ENCODE results near the gene JMJD1C.
A peak's percentile ranks its signal among the peaks of the same experiment; 100 is the strongest.
"Not testable (repeated sequence)": the region's sequence is repeated elsewhere in the genome, so short reads cannot be mapped to it uniquely, and the experiment has no call there.

JMJD1C gene

DNA sequence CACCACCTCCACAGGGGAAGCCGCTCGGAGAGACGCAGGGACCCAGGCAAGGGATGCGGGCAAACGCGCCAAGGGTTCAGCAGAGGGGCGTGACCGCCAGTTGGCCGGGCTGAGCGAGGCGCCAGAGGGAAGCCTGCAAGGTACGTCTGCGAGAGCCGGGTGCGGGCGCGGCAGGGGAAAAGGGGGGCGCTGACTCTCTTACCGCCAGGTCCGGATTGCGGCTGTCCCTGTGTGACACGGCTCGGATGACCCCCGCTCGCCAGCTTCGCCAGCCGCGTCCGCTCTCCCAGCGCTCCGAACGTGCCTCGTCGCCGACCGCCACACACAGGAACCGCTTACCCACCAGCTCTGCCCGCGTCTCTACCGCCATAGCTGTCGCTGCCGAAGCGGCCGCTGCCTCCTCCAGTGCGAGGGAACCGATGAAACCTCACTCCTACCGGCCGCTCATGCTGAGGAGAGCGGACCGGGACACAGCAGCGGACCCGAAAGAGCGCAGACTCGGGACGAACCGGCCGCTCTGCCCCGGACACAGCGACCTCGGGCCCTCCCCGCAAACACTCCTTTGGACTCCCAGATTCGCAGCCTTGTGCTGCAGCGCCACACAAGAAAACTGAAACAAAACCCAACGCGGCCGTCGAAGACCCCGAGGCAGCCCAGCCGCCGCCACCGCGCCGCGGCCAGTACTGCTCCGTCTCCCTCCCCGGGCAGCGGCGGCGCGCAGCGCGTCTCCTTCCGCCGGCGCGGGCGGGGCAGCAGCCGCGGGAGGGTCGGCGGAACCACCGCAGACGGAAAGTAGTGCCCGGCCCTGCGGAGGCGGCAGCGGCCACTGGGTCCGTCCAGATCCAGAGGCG lies at the start of gene JMJD1C:
JMJD1C (minus strand) TSS at position 685 of the 851 bp plus-strand sequence; CDS start at position 370, 315 bp downstream.
- peak; percentile 41 for DNase-seq (ENCODE audit: low read depth)

GRCh38 chr10:63515002-63515763 lies 49.4 kb upstream of the JMJD1C start:
- peak; percentile 7 for DNase-seq (ENCODE audit: low read depth)

DNA sequence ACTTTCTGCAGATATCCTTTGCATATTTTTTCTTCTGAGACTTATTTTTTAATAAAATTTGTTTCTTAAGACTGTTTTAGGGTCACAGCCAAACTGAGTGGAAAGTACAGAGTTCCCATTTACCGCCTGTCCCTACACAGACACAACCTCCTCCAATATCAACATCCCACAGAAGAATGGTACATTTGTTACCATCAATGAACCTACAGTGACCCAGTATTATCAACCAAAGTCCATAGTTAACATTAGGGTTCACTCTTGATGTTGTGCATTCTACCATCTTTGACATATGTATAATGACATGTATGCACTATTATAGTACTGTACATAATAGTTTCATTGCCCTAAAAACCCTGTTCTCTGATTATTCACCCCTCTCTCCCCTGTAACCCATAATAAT lies 40.8 kb upstream of the JMJD1C start:
- DNase-seq (ENCODE audit: low read depth), result no peak

GRCh38 chr10:63505562-63505961 lies 39.8 kb upstream of the JMJD1C start:
- no peak for DNase-seq (ENCODE audit: low read depth)

GRCh38 chr10:63504145-63504881 lies 38.5 kb upstream of the JMJD1C start:
- DNase-seq (ENCODE audit: low read depth), result no peak

DNA sequence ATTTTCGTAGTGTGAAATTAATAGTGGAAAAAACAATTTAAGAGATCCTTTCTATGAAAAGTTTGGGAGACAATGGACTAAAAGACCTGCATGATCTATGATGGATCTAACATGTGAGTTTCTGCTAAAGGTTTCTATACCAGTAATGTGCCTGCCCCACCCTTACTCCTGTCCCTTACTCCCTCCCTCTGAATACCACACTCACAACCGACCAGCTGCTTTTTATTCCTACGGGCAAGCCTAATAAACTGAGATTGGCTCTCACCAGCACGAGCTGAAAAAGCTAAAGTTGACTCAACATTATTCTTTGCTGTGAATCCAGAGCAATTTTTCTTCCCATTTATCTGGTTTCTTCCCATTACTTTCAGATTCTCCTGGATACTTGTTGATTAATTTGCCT lies 37.6 kb upstream of the JMJD1C start:
- DNase-seq (ENCODE audit: low read depth), result no peak

DNA sequence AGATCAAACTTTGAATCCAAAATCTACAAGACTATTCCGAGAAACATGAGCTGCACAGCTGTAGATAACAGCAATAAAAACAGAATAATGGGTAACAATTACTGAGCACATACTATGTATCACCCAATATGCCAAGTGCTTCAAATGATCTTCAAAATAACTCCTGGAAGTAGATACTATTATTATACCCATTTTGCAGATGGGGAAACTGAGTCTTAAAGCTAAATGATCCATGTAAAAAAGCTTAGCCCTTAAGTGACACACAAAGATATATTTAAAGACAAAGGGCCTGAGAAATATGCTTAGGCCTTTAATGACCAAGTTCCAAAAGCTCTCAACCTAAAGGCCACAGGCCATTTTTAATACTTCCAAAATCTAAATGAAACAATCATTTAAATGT lies 37.1 kb upstream of the JMJD1C start:
- DNase-seq (ENCODE audit: low read depth), result no peak

GRCh38 chr10:63501954-63502353 lies 36.2 kb upstream of the JMJD1C start:
- no peak for DNase-seq (ENCODE audit: low read depth)

- not testable (repeated sequence) for DNase-seq (ENCODE audit: low read depth)
These were observed 34.8 kb upstream of the JMJD1C start for GRCh38 chr10:63500551-63500950.

- DNase-seq (ENCODE audit: low read depth), result no peak
These were observed 32.9 kb upstream of the JMJD1C start for GRCh38 chr10:63498665-63499064.

DNA sequence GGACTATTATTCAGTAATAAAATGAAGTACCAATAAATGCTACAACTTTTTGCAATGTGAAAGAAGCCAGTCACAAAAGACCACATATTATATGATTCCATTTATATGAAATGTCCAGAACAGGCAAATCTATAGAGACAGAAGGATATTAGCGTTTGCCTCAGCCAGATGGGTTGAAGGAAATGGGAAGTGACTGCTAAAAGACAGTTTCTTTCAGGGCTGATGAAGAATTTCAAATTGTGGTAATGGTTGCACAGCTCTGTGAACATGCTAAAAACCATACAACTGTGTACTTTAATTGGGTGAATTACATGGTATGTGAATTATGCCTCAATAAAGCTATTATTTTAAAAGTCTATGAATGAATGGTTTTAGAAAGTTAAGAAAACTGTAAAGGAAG lies 31.5 kb upstream of the JMJD1C start:
- DNase-seq (ENCODE audit: low read depth), result no peak

- DNase-seq (ENCODE audit: low read depth), result no peak
These were observed 30.8 kb upstream of the JMJD1C start for GRCh38 chr10:63496561-63496960.

- no peak for DNase-seq (ENCODE audit: low read depth)
These were observed 29.2 kb upstream of the JMJD1C start for GRCh38 chr10:63494951-63495350.

GRCh38 chr10:63493004-63493403 lies 27.2 kb upstream of the JMJD1C start:
- DNase-seq (ENCODE audit: low read depth), result no peak

DNA sequence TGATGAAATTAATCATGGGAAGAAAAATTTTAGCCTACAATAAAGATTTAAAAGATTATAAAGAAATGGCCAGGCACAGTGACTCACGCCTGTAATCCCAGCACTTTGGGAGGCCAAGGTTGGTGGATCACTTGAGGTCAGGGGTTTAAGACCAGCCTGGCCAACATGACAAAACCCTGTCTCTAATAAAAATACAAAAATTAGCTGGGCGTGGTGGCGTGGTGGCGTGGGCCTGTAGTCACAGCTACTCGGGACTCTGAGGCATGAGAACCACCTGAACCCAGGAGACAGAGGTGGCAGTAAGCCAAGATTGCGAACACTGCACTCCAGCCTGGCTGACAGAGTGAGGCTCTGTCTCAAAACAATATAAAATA lies 26.5 kb upstream of the JMJD1C start:
- not testable (repeated sequence) for DNase-seq (ENCODE audit: low read depth)

- no peak for DNase-seq (ENCODE audit: low read depth)
These were observed 26.0 kb upstream of the JMJD1C start for GRCh38 chr10:63491588-63492316.

GRCh38 chr10:63489838-63490237 lies 24.1 kb upstream of the JMJD1C start:
- DNase-seq (ENCODE audit: low read depth), result no peak

- DNase-seq (ENCODE audit: low read depth), result no peak
These were observed 22.2 kb upstream of the JMJD1C start for GRCh38 chr10:63487990-63488389.

- no peak for DNase-seq (ENCODE audit: low read depth)
These were observed 18.2 kb upstream of the JMJD1C start for GRCh38 chr10:63483983-63484382.

- no peak for DNase-seq (ENCODE audit: low read depth)
These were observed 16.1 kb upstream of the JMJD1C start for GRCh38 chr10:63481815-63482421.

- no peak for DNase-seq (ENCODE audit: low read depth)
These were observed 14.5 kb upstream of the JMJD1C start for GRCh38 chr10:63480237-63480636.
